ENCODE measurements around the gene SLC25A3. TPM values are rescaled to one million over a fixed set of nuclear protein-coding genes. Genes with fewer than 3 reads are reported as not detected.
A peak's percentile ranks its signal among the peaks of the same experiment; 100 is the strongest.

SLC25A3 gene
- total and polyA plus RNA-seq, 4 donors, result 223 to 400 (median 292) TPM

- no peaks in the 10 kb centered on the region for H3K9me3 ChIP-seq (ENCODE audit: control insufficient read depth in 4 of 4, low read length in 3 of 4)
- H3K36me3 ChIP-seq (ENCODE audit: control insufficient read depth in 4 of 4, insufficient read depth in 3 of 4, low read depth in 1 of 4, low read length in 3 of 4), result peaks cover 0 to 4% (median 2%) of the 10 kb centered on the region in 4 donors
- H3K4me1 ChIP-seq (ENCODE audit: control insufficient read depth in 4 of 4, insufficient read depth in 4 of 4, low read length in 3 of 4), result peaks cover 0 to 18% (median 10%) of the 10 kb centered on the region in 4 donors
- no peak for DNase-seq (ENCODE audit: low spot score)
- H3K9ac ChIP-seq (ENCODE audit: low read depth in 1 of 2, low read length in 2 of 2), result peak overlapping the region; percentile 72 to 77
- peak overlapping the region; percentile 85 to 89 for H3K27ac ChIP-seq (ENCODE audit: low read depth in 1 of 2, low read length in 2 of 2)
- no peaks in the 10 kb centered on the region for H3K27me3 ChIP-seq (ENCODE audit: control insufficient read depth in 4 of 4, insufficient read depth in 4 of 4, low read length in 3 of 4)
- TF ChIP-seq ZBTB33 (IDR thresholded peaks at IDR 0.05) (no peak), TAF1 (conservative IDR thresholded peaks at IDR 0.05) (no peak), FOXA2 (IDR thresholded peaks at IDR 0.05) (no peak), RXRA (IDR thresholded peaks at IDR 0.05) (no peak), CTCF (IDR thresholded peaks at IDR 0.05; ENCODE audit: low read depth, low read length, missing input control) (no peak), JUND (IDR thresholded peaks at IDR 0.05) (no peak), HNF4G (IDR thresholded peaks at IDR 0.05) (no peak), GABPA (IDR thresholded peaks at IDR 0.05 in 1 of 2, conservative IDR thresholded peaks at IDR 0.05 in 1 of 2) (no peak), EGR1 (IDR thresholded peaks at IDR 0.05; ENCODE audit: low read depth in 2 of 2) (no peak), NR2F2 (IDR thresholded peaks at IDR 0.05) (no peak), YY1 (IDR thresholded peaks at IDR 0.05) (no peak), SP1 (IDR thresholded peaks at IDR 0.05) (no peak), HNF4A (conservative IDR thresholded peaks at IDR 0.05) (no peak)
- TF ChIP-seq, protein P1, sequence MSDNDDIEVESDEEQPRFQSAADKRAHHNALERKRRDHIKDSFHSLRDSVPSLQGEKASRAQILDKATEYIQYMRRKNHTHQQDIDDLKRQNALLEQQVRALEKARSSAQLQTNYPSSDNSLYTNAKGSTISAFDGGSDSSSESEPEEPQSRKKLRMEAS (IDR thresholded peaks at IDR 0.05), result no peak
- TF ChIP-seq, protein P2, sequence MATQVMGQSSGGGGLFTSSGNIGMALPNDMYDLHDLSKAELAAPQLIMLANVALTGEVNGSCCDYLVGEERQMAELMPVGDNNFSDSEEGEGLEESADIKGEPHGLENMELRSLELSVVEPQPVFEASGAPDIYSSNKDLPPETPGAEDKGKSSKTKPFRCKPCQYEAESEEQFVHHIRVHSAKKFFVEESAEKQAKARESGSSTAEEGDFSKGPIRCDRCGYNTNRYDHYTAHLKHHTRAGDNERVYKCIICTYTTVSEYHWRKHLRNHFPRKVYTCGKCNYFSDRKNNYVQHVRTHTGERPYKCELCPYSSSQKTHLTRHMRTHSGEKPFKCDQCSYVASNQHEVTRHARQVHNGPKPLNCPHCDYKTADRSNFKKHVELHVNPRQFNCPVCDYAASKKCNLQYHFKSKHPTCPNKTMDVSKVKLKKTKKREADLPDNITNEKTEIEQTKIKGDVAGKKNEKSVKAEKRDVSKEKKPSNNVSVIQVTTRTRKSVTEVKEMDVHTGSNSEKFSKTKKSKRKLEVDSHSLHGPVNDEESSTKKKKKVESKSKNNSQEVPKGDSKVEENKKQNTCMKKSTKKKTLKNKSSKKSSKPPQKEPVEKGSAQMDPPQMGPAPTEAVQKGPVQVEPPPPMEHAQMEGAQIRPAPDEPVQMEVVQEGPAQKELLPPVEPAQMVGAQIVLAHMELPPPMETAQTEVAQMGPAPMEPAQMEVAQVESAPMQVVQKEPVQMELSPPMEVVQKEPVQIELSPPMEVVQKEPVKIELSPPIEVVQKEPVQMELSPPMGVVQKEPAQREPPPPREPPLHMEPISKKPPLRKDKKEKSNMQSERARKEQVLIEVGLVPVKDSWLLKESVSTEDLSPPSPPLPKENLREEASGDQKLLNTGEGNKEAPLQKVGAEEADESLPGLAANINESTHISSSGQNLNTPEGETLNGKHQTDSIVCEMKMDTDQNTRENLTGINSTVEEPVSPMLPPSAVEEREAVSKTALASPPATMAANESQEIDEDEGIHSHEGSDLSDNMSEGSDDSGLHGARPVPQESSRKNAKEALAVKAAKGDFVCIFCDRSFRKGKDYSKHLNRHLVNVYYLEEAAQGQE (IDR thresholded peaks at IDR 0.05), result no peak
- TF ChIP-seq, protein P3, sequence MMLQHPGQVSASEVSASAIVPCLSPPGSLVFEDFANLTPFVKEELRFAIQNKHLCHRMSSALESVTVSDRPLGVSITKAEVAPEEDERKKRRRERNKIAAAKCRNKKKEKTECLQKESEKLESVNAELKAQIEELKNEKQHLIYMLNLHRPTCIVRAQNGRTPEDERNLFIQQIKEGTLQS (IDR thresholded peaks at IDR 0.05), result no peak
- H3K4me3 ChIP-seq (ENCODE audit: low read depth in 1 of 3, low read length in 3 of 3), result peak overlapping the region; percentile 59 to 97 (median 95)
- under 1% methylated on average over 20 of the region's 20 CpGs for WGBS
Measured at GRCh38 chr12:98644433-98644711, 50.9 kb downstream of the SLC25A3 start.

Measured in liver (tissue), 9 donors.